Ishikawa (cell line): ENCODE measurements around the gene CCNYL1.

ENCODE experiments used
- EP300 ChIP-seq: IDR thresholded peaks from 2 replicates; pipeline ENCODE4 v1.6.1; 2012; ENCODE audit warnings: borderline replicate concordance
- RAD21 ChIP-seq: IDR thresholded peaks from 2 replicates; pipeline ENCODE4 v1.6.1; 2012; ENCODE audit warnings: low read depth
- TF ChIP-seq, protein P1 (sequence below): IDR thresholded peaks from 2 replicates; pipeline ENCODE4 v1.6.1; 2012

DNA sequence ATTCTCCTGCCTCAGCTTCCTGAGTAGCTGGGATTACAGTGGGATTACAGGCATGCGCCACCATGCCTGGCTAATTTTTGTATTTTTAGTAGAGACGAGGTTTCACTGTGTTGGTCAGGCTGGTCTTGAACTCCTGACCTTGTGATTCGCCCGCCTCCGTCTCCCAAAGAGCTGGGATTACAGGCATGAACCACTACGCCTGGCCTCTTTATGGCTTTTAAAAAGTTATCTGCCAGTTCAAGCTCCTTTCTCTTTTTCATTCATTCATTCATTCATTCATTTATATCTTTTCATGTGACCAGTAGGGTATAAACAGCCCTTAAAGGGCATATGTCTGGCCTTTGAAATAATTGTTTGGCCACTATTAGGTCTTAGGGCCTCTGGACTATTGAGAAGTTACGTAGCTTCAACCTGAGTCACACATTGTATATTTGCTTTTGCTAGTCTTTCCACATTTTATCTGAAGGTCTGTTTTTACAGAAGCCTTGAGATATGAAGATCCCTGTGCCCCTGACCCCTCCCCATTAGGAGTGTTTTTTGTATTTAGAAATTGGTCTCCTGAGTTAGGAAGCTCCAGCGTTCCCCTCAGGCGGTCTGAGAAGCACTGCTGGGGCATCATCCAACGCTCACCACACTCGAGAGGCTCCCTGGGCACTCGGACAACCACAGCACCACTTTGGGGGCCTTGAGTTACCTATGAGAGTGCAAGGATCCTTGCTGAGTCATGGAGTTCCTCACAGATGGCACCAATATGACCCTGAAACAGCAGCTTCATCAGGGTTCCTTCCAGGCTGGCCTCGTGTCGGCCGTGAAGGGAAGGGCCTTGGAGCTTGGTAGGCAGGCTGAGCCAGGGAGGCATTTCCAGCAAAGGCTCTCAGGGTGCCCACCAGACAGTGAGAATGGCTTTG is 36.5 kb downstream of the CCNYL1 start:
- TF ChIP-seq RAD21 (no peak), EP300 (no peak)
- TF ChIP-seq, protein P1, sequence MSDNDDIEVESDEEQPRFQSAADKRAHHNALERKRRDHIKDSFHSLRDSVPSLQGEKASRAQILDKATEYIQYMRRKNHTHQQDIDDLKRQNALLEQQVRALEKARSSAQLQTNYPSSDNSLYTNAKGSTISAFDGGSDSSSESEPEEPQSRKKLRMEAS, result no peak
